Measurements from ENCODE around the gene GAB4. TPM values are rescaled to one million over a fixed set of nuclear protein-coding genes. Genes with fewer than 3 reads are reported as not detected.

The GAB4 gene
- total and polyA plus RNA-seq, 10 of the 15 experiments (the other 5 are each of a cell fraction or from before 2014, with no cell fraction given): not detected

DNA sequence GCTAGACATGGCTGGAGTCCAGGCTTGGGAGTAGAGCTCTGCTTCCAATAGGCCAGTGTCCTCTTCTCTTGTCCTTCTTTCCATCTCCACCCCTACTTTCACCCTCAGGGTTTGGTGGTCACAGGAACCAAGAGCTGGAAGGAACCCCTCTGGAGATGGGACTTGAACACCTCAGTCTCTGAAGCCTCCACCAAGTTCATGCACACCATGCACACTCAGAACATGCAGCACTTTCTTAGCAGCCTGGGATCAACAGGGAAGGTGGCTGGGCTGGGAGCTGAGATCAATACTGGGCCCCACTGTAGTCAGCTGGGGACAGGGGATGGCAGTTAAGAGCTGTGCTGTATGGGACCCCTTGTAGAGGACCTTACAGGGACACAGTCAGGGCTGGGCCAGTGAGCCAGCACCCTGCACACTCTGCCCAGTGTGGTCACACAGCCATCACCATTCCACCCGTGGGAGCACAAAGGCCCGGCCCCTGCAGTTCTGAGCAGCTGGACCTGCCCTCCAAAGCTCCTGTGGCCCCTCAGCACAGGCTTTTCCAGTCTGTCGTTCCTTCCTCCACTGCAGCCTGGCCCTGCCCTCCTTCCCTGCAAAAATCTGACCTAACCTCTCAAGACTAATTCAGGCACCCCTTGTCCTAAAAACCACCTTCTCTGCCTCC, 47.7 kb downstream of the GAB4 start:
- no peaks in the 10 kb centered on the region for H3K36me3 ChIP-seq (ENCODE audit: control insufficient read depth in 2 of 2, insufficient read depth in 2 of 2, low read length in 1 of 2)
- no peak overlapping the region for H3K27ac ChIP-seq (ENCODE audit: control insufficient read depth, insufficient read depth)
- H3K4me1 ChIP-seq (ENCODE audit: control insufficient read depth, insufficient read depth, low read length): no peaks in the 10 kb centered on the region
- H3K27me3 ChIP-seq (replicated peaks in 1 of 2; ENCODE audit: control insufficient read depth in 2 of 2, insufficient read depth in 2 of 2, low read length in 1 of 2): no peaks in the 10 kb centered on the region
- RAD21 ChIA-PET (ENCODE audit: unreplicated experiment): no interaction called here
- POLR2A ChIA-PET: no interaction called here
- H3K9me3 ChIP-seq (replicated peaks; ENCODE audit: control insufficient read depth, insufficient read depth, low read length): no peaks in the 10 kb centered on the region
- ATAC-seq (no peak), FAIRE-seq (no peak), DNase-seq (ENCODE audit: low read depth, low spot score) (no peak)
- intact Hi-C loops (cut with micrococcal nuclease; ENCODE audit: unreplicated experiment): no loop called here
- CTCF ChIA-PET: no interaction called here
- SMC1A ChIA-PET (ENCODE audit: uncharacterized antibody, unreplicated experiment): no interaction called here
- 45% methylated on average over 3 of the region's 3 CpGs for WGBS (ENCODE audit: insufficient coverage, insufficient replicate concordance, low lambda C conversion rate, missing lambda C conversion rate)
- H2AFZ ChIP-seq (ENCODE audit: control insufficient read depth, low read depth, low read length): no peak overlapping the region
- in situ Hi-C loops (cut with MboI): no loop called here
- H3K9ac ChIP-seq (ENCODE audit: control insufficient read depth, insufficient read depth, low read length): no peak overlapping the region
- TF ChIP-seq SRF (IDR thresholded peaks at IDR 0.05; ENCODE audit: low read depth in 2 of 2, low read length in 2 of 2) (no peak), IKZF2 (IDR thresholded peaks at IDR 0.05) (no peak), FOXM1 (IDR thresholded peaks at IDR 0.05; ENCODE audit: low read depth, low read length) (no peak), NBN (IDR thresholded peaks at IDR 0.05) (no peak), LARP7 (IDR thresholded peaks at IDR 0.05) (no peak), RUNX3 (IDR thresholded peaks at IDR 0.05; ENCODE audit: low read length) (no peak)
- TF ChIP-seq, protein P1, sequence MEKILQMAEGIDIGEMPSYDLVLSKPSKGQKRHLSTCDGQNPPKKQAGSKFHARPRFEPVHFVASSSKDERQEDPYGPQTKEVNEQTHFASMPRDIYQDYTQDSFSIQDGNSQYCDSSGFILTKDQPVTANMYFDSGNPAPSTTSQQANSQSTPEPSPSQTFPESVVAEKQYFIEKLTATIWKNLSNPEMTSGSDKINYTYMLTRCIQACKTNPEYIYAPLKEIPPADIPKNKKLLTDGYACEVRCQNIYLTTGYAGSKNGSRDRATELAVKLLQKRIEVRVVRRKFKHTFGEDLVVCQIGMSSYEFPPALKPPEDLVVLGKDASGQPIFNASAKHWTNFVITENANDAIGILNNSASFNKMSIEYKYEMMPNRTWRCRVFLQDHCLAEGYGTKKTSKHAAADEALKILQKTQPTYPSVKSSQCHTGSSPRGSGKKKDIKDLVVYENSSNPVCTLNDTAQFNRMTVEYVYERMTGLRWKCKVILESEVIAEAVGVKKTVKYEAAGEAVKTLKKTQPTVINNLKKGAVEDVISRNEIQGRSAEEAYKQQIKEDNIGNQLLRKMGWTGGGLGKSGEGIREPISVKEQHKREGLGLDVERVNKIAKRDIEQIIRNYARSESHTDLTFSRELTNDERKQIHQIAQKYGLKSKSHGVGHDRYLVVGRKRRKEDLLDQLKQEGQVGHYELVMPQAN (conservative IDR thresholded peaks at IDR 0.05): no peak
- TF ChIP-seq, protein P2, sequence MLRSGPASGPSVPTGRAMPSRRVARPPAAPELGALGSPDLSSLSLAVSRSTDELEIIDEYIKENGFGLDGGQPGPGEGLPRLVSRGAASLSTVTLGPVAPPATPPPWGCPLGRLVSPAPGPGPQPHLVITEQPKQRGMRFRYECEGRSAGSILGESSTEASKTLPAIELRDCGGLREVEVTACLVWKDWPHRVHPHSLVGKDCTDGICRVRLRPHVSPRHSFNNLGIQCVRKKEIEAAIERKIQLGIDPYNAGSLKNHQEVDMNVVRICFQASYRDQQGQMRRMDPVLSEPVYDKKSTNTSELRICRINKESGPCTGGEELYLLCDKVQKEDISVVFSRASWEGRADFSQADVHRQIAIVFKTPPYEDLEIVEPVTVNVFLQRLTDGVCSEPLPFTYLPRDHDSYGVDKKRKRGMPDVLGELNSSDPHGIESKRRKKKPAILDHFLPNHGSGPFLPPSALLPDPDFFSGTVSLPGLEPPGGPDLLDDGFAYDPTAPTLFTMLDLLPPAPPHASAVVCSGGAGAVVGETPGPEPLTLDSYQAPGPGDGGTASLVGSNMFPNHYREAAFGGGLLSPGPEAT (IDR thresholded peaks at IDR 0.05; ENCODE audit: low read depth): no peak
- no peak overlapping the region for H3K4me2 ChIP-seq (ENCODE audit: control insufficient read depth, insufficient read depth)
- no peaks in the 10 kb centered on the region for H3K79me2 ChIP-seq (ENCODE audit: control insufficient read depth, insufficient read depth, low read length)
- H3K4me3 ChIP-seq: no peak overlapping the region
- H4K20me1 ChIP-seq (ENCODE audit: control insufficient read depth, insufficient read depth): no peaks in the 10 kb centered on the region
- BruUV-seq (replicated peaks): no TSS peak
